ENCODE results near the gene CCND2. TPM values are rescaled to one million over a fixed set of nuclear protein-coding genes. Genes with fewer than 3 reads are reported as not detected.

Gene CCND2
- 57.5 TPM for total RNA-seq

GRCh38 chr12:4273652-4274395 lies at the start of gene CCND2:
Gene CCND2, plus strand, starts transcription at chr12:4273762. Its CDS starts 279 bp downstream, at chr12:4274041.
- peak; percentile 73 to 99 for TF ChIP-seq POLR2A (IDR thresholded peaks at IDR 0.05)
- no peak for TF ChIP-seq CTCF (IDR thresholded peaks at IDR 0.05)
- TF ChIP-seq POLR2AphosphoS5 (IDR thresholded peaks at IDR 0.05; ENCODE audit: insufficient read depth in 1 of 2, low read depth in 1 of 2), result peak in 1 of 2 donors; percentile 99
- Histone ChIP-seq H3K4me1 (peaks cover 68% of the 10 kb centered on the region), H3K4me3 (peak within 1 kb of the TSS; percentile 50 to 80), H3K36me3 (peaks cover 0 to 7% of the 10 kb centered on the region in 2 donors), H3K27me3 (no peaks in the 10 kb centered on the region), H3K27ac (peak within 1 kb of the TSS; percentile 97), H3K9me3 (no peaks in the 10 kb centered on the region)
- intact Hi-C loops (cut with DNase I), result no loop called here
- DNase-seq (ENCODE audit: extremely low spot score in 2 of 2), result peak in 1 of 2 donors; percentile 97

GRCh38 chr12:4224206-4224889 lies 49.2 kb upstream of the CCND2 start:
- TF ChIP-seq POLR2AphosphoS5 (IDR thresholded peaks at IDR 0.05; ENCODE audit: insufficient read depth in 1 of 2, low read depth in 1 of 2) (no peak), POLR2A (IDR thresholded peaks at IDR 0.05) (no peak), CTCF (IDR thresholded peaks at IDR 0.05) (no peak)
- DNase-seq (ENCODE audit: extremely low spot score in 2 of 2), result peak in 1 of 2 donors; percentile 52
- intact Hi-C loops (cut with DNase I), result no loop called here

GRCh38 chr12:4225571-4225970 lies 48.0 kb upstream of the CCND2 start:
- no peaks in the 10 kb centered on the region for H3K9me3 ChIP-seq
- no peak overlapping the region for H3K4me3 ChIP-seq
- H3K27ac ChIP-seq, result no peak overlapping the region
- H3K4me1 ChIP-seq, result no peaks in the 10 kb centered on the region
- intact Hi-C loops (cut with DNase I), result no loop called here
- no peak for DNase-seq (ENCODE audit: extremely low spot score in 2 of 2)
- TF ChIP-seq POLR2A (IDR thresholded peaks at IDR 0.05) (no peak), CTCF (IDR thresholded peaks at IDR 0.05) (no peak), POLR2AphosphoS5 (IDR thresholded peaks at IDR 0.05; ENCODE audit: insufficient read depth in 1 of 2, low read depth in 1 of 2) (no peak)
- H3K27me3 ChIP-seq, result no peaks in the 10 kb centered on the region
- no peaks in the 10 kb centered on the region for H3K36me3 ChIP-seq

More at GRCh38 chr12:4224206-4224889, 49.2 kb upstream of the CCND2 start:
- H3K4me3 ChIP-seq, result no peak overlapping the region
- no peaks in the 10 kb centered on the region for H3K27me3 ChIP-seq
- no peaks in the 10 kb centered on the region for H3K4me1 ChIP-seq
- no peaks in the 10 kb centered on the region for H3K36me3 ChIP-seq
- no peak overlapping the region for H3K27ac ChIP-seq
- H3K9me3 ChIP-seq, result no peaks in the 10 kb centered on the region

- Histone ChIP-seq H3K9me3 (no peaks in the 10 kb centered on the region), H3K27ac (no peak overlapping the region), H3K4me1 (no peaks in the 10 kb centered on the region), H3K4me3 (no peak overlapping the region), H3K27me3 (no peaks in the 10 kb centered on the region), H3K36me3 (no peaks in the 10 kb centered on the region)
- TF ChIP-seq CTCF (IDR thresholded peaks at IDR 0.05) (no peak), POLR2A (IDR thresholded peaks at IDR 0.05) (no peak), POLR2AphosphoS5 (IDR thresholded peaks at IDR 0.05; ENCODE audit: insufficient read depth in 1 of 2, low read depth in 1 of 2) (no peak)
- intact Hi-C loops (cut with DNase I), result no loop called here
- DNase-seq (ENCODE audit: extremely low spot score in 2 of 2), result no peak
Measured at GRCh38 chr12:4227046-4227445, 46.5 kb upstream of the CCND2 start.
